HepG2 (cell line): Measurements from ENCODE around the gene DDX1. TPM values are rescaled to one million over a fixed set of nuclear protein-coding genes. Genes with fewer than 3 reads are reported as not detected.

ENCODE experiments used
- BCL6 ChIP-seq: IDR thresholded peaks from 2 replicates; pipeline ENCODE4 v1.6.1; 2016; ENCODE audit warnings: missing genetic modification reagents, missing compliant biosample characterization
- CEBPG ChIP-seq: IDR thresholded peaks from 2 replicates; pipeline ENCODE4 v1.6.1; 2016
- SMAD3 ChIP-seq: sonication (generic); formaldehyde crosslinking; IDR thresholded peaks from 2 replicates; pipeline ENCODE4 v1.4.0; 2020; ENCODE audit warnings: missing genetic modification reagents
- SPEN ChIP-seq: sonication (generic); formaldehyde crosslinking; IDR thresholded peaks from 2 replicates; pipeline ENCODE4 v1.5.1; 2020; ENCODE audit warnings: low read depth, mild to moderate bottlenecking, missing genetic modification reagents
- TFDP1 ChIP-seq: IDR thresholded peaks from 2 replicates; pipeline ENCODE4 v1.6.1; 2016; ENCODE audit warnings: missing compliant biosample characterization, missing genetic modification reagents, borderline replicate concordance
- U2AF1 ChIP-seq: fragments of 200-400 bp; formaldehyde crosslinking; optimal IDR thresholded peaks from 2 replicates; pipeline ENCODE3; 2017; ENCODE audit warnings: mild to moderate bottlenecking, low read depth, low read length
- UBTF ChIP-seq: sonication (generic); formaldehyde crosslinking; IDR thresholded peaks from 2 replicates; pipeline ENCODE4 v1.4.0; 2020; ENCODE audit warnings: mild to moderate bottlenecking, missing genetic modification reagents
- XRCC5 ChIP-seq: fragments of 200-400 bp; formaldehyde crosslinking; optimal IDR thresholded peaks from 2 replicates; pipeline ENCODE3; 2017; ENCODE audit warnings: mild to moderate bottlenecking, low read length
- ZNF644 ChIP-seq: IDR thresholded peaks from 2 replicates; pipeline ENCODE4 v1.6.1; 2016; ENCODE audit warnings: low read depth
- ZNF740 ChIP-seq: sonication (generic); formaldehyde crosslinking; IDR thresholded peaks from 2 replicates; pipeline ENCODE4 v1.4.0; 2020; ENCODE audit warnings: missing genetic modification reagents
- polyA plus RNA-seq, 8 experiments: library from polyadenylated mRNA; depleted of rRNA in 3 of 8; stranded (reverse) in 7 of 8; unstranded in 1 of 8; fragments of >200 nt; fragmentation: Illumina TruSeq in 4 of 8; extraction: Trizol in 4 of 8; gene quantifications; 2 replicates each; pipeline versions ENCODE4 v1.2.1 to v1.2.3, GENCODE V29; 2011 to 2016; ENCODE audit warnings: low read depth in 4 of 8, missing spikeins in 1 of 8, mixed read lengths in 1 of 8; ENCODE audit not compliant: insufficient read depth in 1 of 8
- total RNA-seq, 5 experiments: library from RNA; depleted of rRNA; stranded (reverse); fragments of >200 nt; fragmentation: Illumina TruSeq; extraction: Trizol; gene quantifications; 2 replicates each; pipeline ENCODE4 v1.2.3, GENCODE V29; 2016; ENCODE audit warnings: low read depth in 1 of 5
- TF ChIP-seq, protein P1 (sequence below): sonication (generic); formaldehyde crosslinking; conservative IDR thresholded peaks from 2 replicates; pipeline ENCODE4 v1.5.0; 2020; ENCODE audit warnings: missing genetic modification reagents
- TF ChIP-seq, protein P2 (sequence below): sonication (generic); formaldehyde crosslinking; IDR thresholded peaks from 2 replicates; pipeline ENCODE4 v1.5.0; 2020; ENCODE audit warnings: mild to moderate bottlenecking, missing genetic modification reagents

DDX1 gene
- total and polyA plus RNA-seq, 2 of the 13 experiments (the other 11 are each of a cell fraction or from before 2014, with no cell fraction given) = 81.6 to 130 TPM

DNA sequence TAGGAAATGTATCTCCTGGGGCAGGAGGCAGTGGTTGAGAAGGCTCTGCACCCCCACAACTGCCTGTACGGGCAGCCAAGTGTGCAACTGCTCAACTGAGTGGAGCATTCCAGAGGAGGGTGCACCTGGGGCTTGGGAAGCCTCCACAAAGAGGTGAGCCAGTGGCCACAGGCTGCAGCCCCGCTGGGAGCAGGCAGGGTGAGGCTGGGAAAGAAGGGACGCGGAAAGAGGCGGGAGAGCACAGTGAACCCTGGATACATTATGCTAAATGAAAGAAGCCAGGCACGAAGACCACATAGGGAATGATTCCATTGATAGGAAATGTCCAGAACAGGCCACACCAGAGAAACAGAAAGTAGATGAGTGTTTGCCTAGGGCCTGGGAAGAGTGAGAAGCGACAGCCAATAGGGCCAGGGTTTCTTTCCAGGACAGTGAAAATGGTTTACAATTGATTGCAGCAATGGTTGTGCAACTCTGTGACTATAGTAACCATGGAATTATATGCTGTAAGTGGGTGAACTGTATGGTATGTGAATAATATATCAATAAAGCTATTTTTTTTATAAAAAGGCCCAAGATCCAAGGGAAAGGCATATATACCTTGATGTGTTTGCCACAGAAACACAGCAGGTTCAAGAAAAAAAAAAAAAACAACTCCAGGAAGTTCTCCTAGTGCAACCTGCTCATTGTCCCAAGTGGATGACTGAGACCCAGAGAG is 82.4 kb downstream of the DDX1 start (continued):
- TF ChIP-seq XRCC5 = no peak
- TF ChIP-seq SPEN (CRISPR knock-in tag) = no peak
- TF ChIP-seq, protein P1, sequence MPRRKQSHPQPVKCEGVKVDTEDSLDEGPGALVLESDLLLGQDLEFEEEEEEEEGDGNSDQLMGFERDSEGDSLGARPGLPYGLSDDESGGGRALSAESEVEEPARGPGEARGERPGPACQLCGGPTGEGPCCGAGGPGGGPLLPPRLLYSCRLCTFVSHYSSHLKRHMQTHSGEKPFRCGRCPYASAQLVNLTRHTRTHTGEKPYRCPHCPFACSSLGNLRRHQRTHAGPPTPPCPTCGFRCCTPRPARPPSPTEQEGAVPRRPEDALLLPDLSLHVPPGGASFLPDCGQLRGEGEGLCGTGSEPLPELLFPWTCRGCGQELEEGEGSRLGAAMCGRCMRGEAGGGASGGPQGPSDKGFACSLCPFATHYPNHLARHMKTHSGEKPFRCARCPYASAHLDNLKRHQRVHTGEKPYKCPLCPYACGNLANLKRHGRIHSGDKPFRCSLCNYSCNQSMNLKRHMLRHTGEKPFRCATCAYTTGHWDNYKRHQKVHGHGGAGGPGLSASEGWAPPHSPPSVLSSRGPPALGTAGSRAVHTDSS = no peak
- peak; percentile 16; the same call in 1 of the 2 replicates for TF ChIP-seq BCL6
- TF ChIP-seq CEBPG (CRISPR knock-in tag) = peak; percentile 94
- no peak for TF ChIP-seq U2AF1
- TF ChIP-seq ZNF740 (CRISPR knock-in tag) = peak; percentile 83; the same call in 1 of the 2 replicates
- TF ChIP-seq, protein P2, sequence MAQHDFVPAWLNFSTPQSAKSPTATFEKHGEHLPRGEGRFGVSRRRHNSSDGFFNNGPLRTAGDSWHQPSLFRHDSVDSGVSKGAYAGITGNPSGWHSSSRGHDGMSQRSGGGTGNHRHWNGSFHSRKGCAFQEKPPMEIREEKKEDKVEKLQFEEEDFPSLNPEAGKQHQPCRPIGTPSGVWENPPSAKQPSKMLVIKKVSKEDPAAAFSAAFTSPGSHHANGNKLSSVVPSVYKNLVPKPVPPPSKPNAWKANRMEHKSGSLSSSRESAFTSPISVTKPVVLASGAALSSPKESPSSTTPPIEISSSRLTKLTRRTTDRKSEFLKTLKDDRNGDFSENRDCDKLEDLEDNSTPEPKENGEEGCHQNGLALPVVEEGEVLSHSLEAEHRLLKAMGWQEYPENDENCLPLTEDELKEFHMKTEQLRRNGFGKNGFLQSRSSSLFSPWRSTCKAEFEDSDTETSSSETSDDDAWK (CRISPR knock-in tag) = no peak
- 0 out of 2 replicates have a peak, but pooled peaks have one; percentile 57 for TF ChIP-seq SMAD3 (CRISPR knock-in tag)
- 0 out of 2 replicates have a peak, but pooled peaks have one; percentile 24 for TF ChIP-seq ZNF644
- peak; percentile 43; the same call in 1 of the 2 replicates for TF ChIP-seq TFDP1
- TF ChIP-seq UBTF (CRISPR knock-in tag) = 0 out of 2 replicates have a peak, but pooled peaks have one; percentile 27
